Measurements from ENCODE around the gene IGSF9.

IGSF9 gene

GRCh38 chr1:159973350-159973940 lies 28.0 kb upstream of the IGSF9 start:
- DNase-seq = no peak

DNA sequence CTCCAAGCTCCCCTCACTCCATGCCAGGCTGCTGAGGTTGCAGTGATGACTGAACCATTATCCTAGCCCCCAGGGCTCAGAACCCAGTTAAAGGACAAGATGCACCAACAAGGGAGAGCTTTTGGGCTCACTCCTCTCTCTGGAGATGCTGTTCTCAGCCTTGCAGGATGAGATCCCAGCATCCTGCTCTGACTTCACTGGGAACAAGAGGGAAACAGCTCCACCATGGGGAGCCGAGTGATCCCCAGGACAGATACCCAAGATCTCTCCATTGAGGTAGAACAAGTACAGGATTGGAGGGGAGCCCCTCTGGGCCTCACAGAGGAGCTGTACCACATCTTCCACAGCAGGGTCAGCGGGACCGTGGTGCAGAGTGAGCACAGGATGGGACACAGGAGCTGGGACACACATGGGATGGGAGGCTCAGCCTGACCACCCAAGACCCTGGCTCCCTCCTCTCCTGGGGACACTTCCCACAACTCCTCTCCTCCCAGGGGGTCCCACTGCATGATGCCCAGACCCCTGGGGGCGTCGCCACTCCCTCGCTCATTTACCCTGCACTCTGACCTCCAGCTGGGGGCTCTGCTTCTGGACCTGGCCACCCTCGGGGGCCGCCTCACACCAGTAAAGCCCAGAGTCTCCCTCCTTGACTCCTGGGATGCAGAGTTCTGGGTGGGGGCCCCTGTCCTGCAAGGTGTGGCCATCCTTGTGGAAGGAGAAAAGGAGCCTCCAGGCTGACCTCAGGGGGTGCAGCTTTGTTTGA lies 27.2 kb upstream of the IGSF9 start:
- no peak for DNase-seq

- DNase-seq = no peak
These were observed 25.5 kb upstream of the IGSF9 start for GRCh38 chr1:159970932-159971342.

- no peak for DNase-seq
These were observed 23.5 kb upstream of the IGSF9 start for GRCh38 chr1:159968901-159969300.

DNA sequence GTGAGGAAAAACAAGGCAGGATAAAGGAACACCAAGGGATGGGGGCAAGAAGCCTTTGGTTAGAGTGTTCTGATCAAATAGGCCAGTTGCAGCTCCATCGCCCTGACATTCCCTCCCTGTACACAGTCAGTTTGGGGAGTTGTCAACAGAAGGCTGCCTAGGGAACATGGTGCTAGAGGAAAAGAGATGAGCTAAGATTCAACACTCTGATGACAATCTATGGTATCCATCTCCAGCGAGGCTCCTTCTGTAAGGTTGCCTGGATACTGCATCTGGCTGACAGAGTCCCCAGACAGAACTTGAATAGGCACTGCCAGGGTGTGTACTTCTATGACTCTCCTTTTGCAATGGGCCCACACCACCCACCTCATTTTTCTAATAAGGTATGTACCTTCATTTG lies 19.9 kb upstream of the IGSF9 start:
- no peak for DNase-seq

DNA sequence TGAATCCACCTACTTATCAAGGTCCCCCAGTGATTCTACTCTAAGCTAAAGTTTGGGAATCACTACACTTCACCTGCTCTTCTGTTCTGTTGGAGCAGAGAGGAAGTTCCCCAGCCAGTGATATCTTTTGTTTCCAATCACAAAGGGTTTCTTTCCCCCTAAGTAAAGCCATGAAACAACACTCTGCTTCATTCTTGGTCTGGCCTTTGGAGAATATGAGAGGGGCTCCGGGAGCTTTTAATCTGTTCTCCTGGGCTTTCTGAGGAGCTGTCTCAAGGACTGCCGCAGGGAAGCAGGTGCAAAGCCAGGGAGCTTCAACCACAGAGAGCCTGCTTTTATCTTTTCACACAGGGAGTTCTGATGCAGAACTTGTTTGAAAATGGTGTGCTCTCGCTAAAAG lies 18.7 kb upstream of the IGSF9 start:
- no peak for DNase-seq

GRCh38 chr1:159962176-159962575 lies 16.8 kb upstream of the IGSF9 start:
- no peak for DNase-seq

- DNase-seq = no peak
These were observed 16.2 kb upstream of the IGSF9 start for GRCh38 chr1:159961636-159962035.

- DNase-seq = no peak
These were observed 15.4 kb upstream of the IGSF9 start for GRCh38 chr1:159960721-159961381.

- no peak for DNase-seq
These were observed 14.0 kb upstream of the IGSF9 start for GRCh38 chr1:159959451-159959850.

GRCh38 chr1:159958719-159959380 lies 13.4 kb upstream of the IGSF9 start:
- no peak for DNase-seq

GRCh38 chr1:159957824-159958268 lies 12.4 kb upstream of the IGSF9 start:
- no peak for DNase-seq

DNA sequence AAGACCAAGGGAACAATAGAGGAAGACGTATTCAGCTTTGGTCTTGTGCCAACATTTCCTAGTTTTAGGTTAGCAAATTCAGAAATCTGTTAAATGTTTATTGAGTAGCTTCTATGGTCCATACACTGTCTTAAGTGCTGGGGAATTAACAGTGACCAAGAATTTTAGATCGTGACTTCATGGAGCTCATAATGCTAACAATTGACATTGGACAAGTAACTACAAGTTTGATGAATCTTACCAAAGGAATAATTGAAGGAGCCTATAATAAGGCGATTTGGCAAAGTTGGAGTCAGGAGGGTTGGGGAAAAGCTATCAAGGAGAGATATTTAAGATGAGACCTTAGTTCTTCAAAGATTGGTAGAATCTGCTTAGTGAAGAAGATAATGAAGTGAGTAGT lies 10.0 kb upstream of the IGSF9 start:
- no peak for DNase-seq

- DNase-seq = peak; percentile 40
These were observed 8.4 kb upstream of the IGSF9 start, which contains the start of gene SLAMF9 for GRCh38 chr1:159953536-159954515. SLAMF9 (minus strand) TSS chr1:159954237; CDS start chr1:159954137, 100 bp downstream.

DNA sequence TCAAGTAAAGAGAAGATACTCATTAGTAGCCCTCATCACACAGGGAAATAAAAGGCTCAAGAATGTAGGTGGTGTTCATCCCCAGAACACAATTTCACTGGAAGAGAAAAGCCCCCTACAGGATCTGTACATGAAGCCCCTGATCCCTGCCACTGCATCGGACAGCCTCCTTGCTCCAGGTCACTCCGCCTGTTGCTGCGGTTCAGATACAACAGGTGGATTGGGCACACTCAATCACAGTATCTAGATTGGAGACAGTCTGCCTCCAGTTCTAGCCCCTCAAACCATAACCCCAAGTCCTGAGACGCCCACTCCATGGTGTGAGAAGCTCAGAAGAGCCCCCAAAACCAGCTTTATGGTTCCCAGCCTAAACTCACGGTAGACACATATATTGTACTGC lies 7.5 kb upstream of the IGSF9 start:
- peak; percentile 24 for DNase-seq

- DNase-seq = peak; percentile 37
These were observed 6.1 kb upstream of the IGSF9 start for GRCh38 chr1:159951551-159951950.

DNA sequence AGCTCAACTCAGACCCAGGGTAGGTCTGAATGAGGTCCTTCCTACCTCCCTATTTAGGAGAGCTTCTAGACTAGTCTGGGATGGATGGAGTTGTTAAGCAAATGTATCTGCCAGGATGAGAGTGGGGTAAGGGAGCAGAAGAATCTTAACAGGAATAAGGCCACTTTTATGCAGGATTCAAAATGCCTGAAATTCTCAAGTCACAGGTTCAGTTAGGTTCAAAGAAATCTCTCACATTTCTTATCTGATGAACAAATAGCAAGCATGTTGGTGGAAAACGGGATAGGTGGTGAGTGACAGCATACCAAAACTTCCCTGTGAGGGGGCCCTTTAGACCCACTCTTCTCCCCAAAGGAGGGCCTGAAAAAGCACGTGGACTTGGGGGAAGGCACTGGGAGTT lies 5.6 kb upstream of the IGSF9 start:
- peak; percentile 21 for DNase-seq

DNA sequence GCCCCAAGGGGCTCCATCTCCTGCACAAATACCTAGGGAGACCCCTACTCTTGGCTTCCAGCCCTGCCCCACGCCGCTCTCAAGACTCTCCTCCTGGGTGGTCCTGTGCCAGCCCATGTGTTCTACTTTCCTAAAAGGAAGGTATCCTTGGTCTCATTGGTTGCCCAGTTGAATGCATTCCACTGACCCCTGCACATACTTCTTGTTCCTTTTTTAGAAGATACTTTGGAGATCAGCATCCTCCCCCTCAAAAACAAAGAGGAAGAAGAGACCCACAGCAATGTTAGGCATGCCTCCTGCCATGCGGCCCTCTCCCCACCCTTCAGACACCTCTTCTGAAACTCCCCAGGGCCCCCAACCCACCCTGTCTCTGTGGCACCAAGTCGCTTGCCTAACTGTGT lies 4.6 kb upstream of the IGSF9 start:
- DNase-seq = no peak

DNA sequence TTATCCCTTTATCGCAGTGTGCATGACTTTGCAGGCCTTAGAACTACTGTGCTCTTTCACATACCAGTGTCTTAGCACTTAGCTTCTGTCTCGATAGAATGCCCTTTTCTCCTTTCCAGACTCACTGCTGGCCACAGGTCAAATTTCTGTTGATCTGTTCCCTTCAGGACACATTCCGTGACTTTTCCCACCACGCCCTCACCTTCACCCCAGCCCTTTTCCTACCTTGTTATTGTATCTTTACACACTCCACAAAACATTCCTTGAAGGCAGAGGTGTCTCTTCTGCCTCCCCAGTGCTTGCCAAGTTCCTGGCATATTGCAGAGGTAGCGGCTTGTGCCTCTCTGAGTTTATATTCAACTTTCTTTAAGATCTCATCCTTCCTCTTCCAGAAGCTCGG lies 3.7 kb upstream of the IGSF9 start:
- no peak for DNase-seq

GRCh38 chr1:159947942-159948341 lies 2.5 kb upstream of the IGSF9 start:
- no peak for DNase-seq

GRCh38 chr1:159946242-159947187 lies 1.1 kb upstream of the IGSF9 start:
- DNase-seq = no peak

Measured in activated CD8-positive, alpha-beta memory T cell treated with anti-CD3 and anti-CD28 coated beads for 24 hours (primary cell).